GM19395 (cell line): ENCODE results near the gene FRMD1.

Experiments
- ATAC-seq: cut with Tn5 transposase; IDR thresholded peaks from one replicate; pipeline ENCODE4 v1.9.1; 2021; ENCODE audit warnings: mild to moderate bottlenecking, moderate library complexity; ENCODE audit not compliant: unreplicated experiment

The FRMD1 gene

DNA sequence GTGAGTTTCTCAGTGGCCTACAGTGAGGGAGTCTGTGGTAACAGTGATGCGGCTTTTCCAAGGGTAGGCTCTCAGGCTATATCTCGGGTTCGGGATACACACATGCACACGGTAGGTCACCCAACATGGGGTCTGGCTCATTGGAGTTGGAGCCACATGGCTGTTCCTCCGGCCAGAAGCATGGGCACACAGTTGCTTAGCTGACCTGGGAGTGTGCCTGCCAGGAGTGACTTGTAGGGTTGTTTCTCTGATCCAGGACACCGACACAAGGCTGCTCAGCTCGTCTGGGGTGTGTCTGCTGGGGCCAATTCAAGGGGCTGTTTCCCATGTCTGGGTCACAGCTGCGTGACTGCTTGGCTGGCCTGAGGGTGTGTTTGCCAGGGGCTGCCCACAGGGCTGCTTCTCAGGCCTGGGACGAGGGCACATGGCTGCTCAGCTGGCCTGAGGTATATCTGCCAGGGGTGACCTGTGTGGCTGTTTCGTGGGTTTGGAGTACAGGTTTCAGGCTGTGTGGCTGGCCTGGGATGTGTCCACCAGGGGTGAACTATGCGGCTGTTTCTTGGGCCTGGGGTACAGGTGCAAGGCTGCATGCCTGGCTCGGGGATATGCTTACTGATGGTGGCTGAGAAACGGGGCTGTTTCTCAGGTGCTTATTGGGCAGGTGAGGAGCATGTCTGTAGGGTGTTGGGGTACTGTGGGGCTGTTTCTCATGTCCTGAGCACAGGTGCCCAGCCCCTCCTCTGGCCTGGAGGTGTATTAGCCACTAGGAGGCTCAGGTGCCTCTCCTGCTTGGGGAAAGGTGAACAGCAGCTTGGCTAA lies 66.4 kb downstream of the FRMD1 start:
- no peak for ATAC-seq

GRCh38 chr6:168011291-168011690 lies 67.7 kb downstream of the FRMD1 start:
- no peak for ATAC-seq

- no peak for ATAC-seq
These were observed 69.7 kb downstream of the FRMD1 start for GRCh38 chr6:168009331-168009730.

DNA sequence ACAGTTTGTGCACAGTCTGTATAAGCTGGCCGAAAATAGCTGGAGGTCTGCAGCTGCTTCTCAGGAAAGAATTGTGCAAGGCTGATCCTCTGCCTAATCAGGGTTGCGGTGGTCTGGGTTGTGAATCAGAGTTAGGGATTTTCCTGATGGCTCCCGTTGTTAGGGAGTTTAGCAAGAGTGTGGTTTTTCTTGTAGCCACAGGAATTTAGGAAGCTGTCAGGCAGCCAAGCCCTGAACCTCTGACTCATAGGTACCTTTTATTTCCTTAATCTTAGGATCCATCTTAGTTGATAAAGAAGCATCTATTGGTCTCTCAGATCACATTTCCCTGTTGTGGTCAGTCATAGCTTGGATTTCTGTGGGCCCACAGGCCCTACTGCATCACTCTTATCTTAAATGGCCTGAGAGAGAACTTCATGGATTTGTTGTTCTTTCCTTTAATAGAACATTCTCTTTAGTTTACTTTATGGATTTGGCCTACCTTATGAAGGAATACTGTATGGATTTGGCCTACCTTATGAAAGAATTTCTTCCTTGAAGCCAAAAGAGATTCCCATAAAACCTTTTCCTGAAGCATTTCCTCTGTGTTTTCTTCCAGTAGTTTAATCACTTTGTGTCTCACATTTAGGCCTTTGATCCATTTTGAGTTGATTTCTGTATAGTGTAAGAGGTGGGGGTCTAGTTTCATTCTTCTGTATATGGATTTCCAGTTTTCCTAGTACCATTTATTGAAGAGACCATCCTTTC lies 71.2 kb downstream of the FRMD1 start:
- ATAC-seq: no peak

- no peak for ATAC-seq
These were observed 73.2 kb downstream of the FRMD1 start for GRCh38 chr6:168005796-168006195.

- no peak for ATAC-seq
These were observed 74.1 kb downstream of the FRMD1 start for GRCh38 chr6:168004945-168005344.

GRCh38 chr6:168004023-168004422 lies 75.0 kb downstream of the FRMD1 start:
- ATAC-seq: no peak
